Measurements from ENCODE around the gene TBX4. TPM values are rescaled to one million over a fixed set of nuclear protein-coding genes. Genes with fewer than 3 reads are reported as not detected.

Gene TBX4
- total RNA-seq, 1 experiment from 2014 or later = not detected

GRCh38 chr17:61455324-61456060 lies 3.3 kb downstream of the TBX4 start:
- Histone ChIP-seq H3T11ph (ENCODE audit: low read length) (no peak overlapping the region), H3K79me1 (ENCODE audit: insufficient read depth, low read depth, low read length, poor library complexity, severe bottlenecking) (no peaks in the 10 kb centered on the region), H4K8ac (replicated peaks; ENCODE audit: insufficient read length, low read depth, low read length) (no peak overlapping the region), H3K27ac (ENCODE audit: insufficient read length, low read depth, low read length) (no peak overlapping the region), H2BK120ac (ENCODE audit: low read depth, low read length, poor library complexity, severe bottlenecking) (no peak overlapping the region), H3K27me3 (ENCODE audit: insufficient read depth, low read length) (peaks cover 92% of the 10 kb centered on the region), H3K56ac (ENCODE audit: insufficient read length, low read depth, low read length) (no peak overlapping the region), H3K23ac (ENCODE audit: insufficient read length, low read depth, low read length) (no peak overlapping the region), H2BK12ac (ENCODE audit: insufficient read length, low read depth, low read length) (no peak overlapping the region), H4K5ac (ENCODE audit: insufficient read length, low read depth, low read length) (no peak overlapping the region), H3K14ac (ENCODE audit: insufficient read depth, low read length) (no peak overlapping the region), H4K91ac (ENCODE audit: insufficient read length, low read depth, low read length) (no peak overlapping the region), H3K9ac (ENCODE audit: extremely low read depth, insufficient read length, low read length) (no peak overlapping the region), H2BK15ac (ENCODE audit: low read depth, low read length) (no peak overlapping the region), H3K23me2 (ENCODE audit: insufficient read length, low read depth, low read length, poor library complexity, severe bottlenecking) (peaks cover 13% of the 10 kb centered on the region), H3K9me3 (ENCODE audit: control insufficient read depth, low read depth, low read length) (no peaks in the 10 kb centered on the region), H3K4ac (ENCODE audit: low read depth, low read length) (no peak overlapping the region), H2BK5ac (ENCODE audit: insufficient read length, low read length) (no peak overlapping the region), H2AK5ac (ENCODE audit: insufficient read length, low read length) (no peak overlapping the region), H2AFZ (ENCODE audit: low read length) (no peak overlapping the region), H3K4me1 (ENCODE audit: insufficient read depth, low read length) (no peaks in the 10 kb centered on the region; the same call in 1 of the 2 replicates), H3K18ac (ENCODE audit: insufficient read length, low read depth, low read length) (no peak overlapping the region), H2BK20ac (ENCODE audit: low read depth, low read length, poor library complexity, severe bottlenecking) (no peak overlapping the region), H4K20me1 (ENCODE audit: control insufficient read depth, insufficient read depth, insufficient read length) (peaks cover 2% of the 10 kb centered on the region), H3K4me2 (ENCODE audit: insufficient read depth, insufficient read length, low read length) (no peak overlapping the region), H3K79me2 (ENCODE audit: insufficient read depth, low read length) (no peaks in the 10 kb centered on the region)
- TF ChIP-seq CTCF (conservative IDR thresholded peaks at IDR 0.05) = no peak
- peaks cover 7 to 11% of the 10 kb centered on the region in 2 experiments for H3K9me3 Mint-ChIP-seq
- H3K27me3 Mint-ChIP-seq (ENCODE audit: low read depth) = peaks cover 99% of the 10 kb centered on the region
- WGBS (ENCODE audit: extremely low coverage, insufficient read length, low lambda C conversion rate) = no CpG with 5 or more reads among the region's 18 CpGs
- H3K4me1 Mint-ChIP-seq = peaks cover 29 to 42% of the 10 kb centered on the region in 2 experiments
- H3K4me3 Mint-ChIP-seq = peak overlapping the region in 1 of 2 experiments; percentile 33; a peak in 1 of 5 replicates
- H3K27ac Mint-ChIP-seq = no peak overlapping the region
- H3K36me3 Mint-ChIP-seq (ENCODE audit: insufficient read depth in 1 of 3, low read depth in 3 of 3) = peaks cover 0 to 2% (median 0%) of the 10 kb centered on the region in 3 experiments; a peak in 1 of 7 replicates
- peak; percentile 66 for DNase-seq

Measured in H9 (cell line).